Kidney capillary endothelial cell (primary cell): ENCODE measurements around the gene SIX5.

ENCODE experiments used
- DNase-seq: peaks from one replicate; pipeline ENCODE4 v3.0.0-alpha.2; 2018; ENCODE audit warnings: low spot score

Gene SIX5

GRCh38 chr19:45792470-45793177 lies 23.6 kb upstream of the SIX5 start, which contains the start of gene DMWD:
TSS of gene DMWD (minus strand) at chr19:45792845. CDS start at chr19:45792756, 89 bp downstream.
- peak; percentile 99 for DNase-seq

- DNase-seq: no peak
Observed at GRCh38 chr19:45791744-45792469, 22.9 kb upstream of the SIX5 start.

GRCh38 chr19:45790942-45791341 lies 21.9 kb upstream of the SIX5 start:
- no peak for DNase-seq

GRCh38 chr19:45789035-45789786 lies 20.2 kb upstream of the SIX5 start:
- DNase-seq: no peak

- DNase-seq: no peak
Observed at GRCh38 chr19:45786533-45786894, 17.5 kb upstream of the SIX5 start.

GRCh38 chr19:45785781-45786532 lies 16.9 kb upstream of the SIX5 start:
- DNase-seq: no peak

- DNase-seq: no peak
Observed at GRCh38 chr19:45785097-45785496, 16.0 kb upstream of the SIX5 start.

- DNase-seq: no peak
Observed at GRCh38 chr19:45784096-45784495, 15.0 kb upstream of the SIX5 start.

GRCh38 chr19:45782820-45783785 lies 14.1 kb upstream of the SIX5 start:
- no peak for DNase-seq

GRCh38 chr19:45782162-45782691 lies 13.2 kb upstream of the SIX5 start, which contains the start of gene DMPK:
TSS of gene DMPK (minus strand) at chr19:45782490. CDS start at chr19:45782352, 138 bp downstream.
- no peak for DNase-seq

- no peak for DNase-seq
Observed at GRCh38 chr19:45781214-45782161, 12.4 kb upstream of the SIX5 start.

- DNase-seq: no peak
Observed at GRCh38 chr19:45780448-45781213, 11.6 kb upstream of the SIX5 start.

GRCh38 chr19:45780146-45780447 lies 11.0 kb upstream of the SIX5 start:
- DNase-seq: no peak

- DNase-seq: peak; percentile 71
Observed at GRCh38 chr19:45779231-45780145, 10.4 kb upstream of the SIX5 start.

GRCh38 chr19:45778010-45778661 lies 9.1 kb upstream of the SIX5 start:
- no peak for DNase-seq

- DNase-seq: no peak
Observed at GRCh38 chr19:45777395-45777961, 8.4 kb upstream of the SIX5 start.

- DNase-seq: no peak
Observed at GRCh38 chr19:45774765-45775164, 5.7 kb upstream of the SIX5 start.
